Kidney epithelial cell (primary cell): ENCODE data around the gene AZU1. TPM values are rescaled to one million over a fixed set of nuclear protein-coding genes. Genes with fewer than 3 reads are reported as not detected.

Experiments used
- DNase-seq: peaks from one replicate; pipeline ENCODE4 v3.0.0-alpha.2; 2010; ENCODE audit warnings: low read depth
- H3K27me3 ChIP-seq: 2 replicates; pipeline ENCODE4 v1.6.0; 2011; ENCODE audit warnings: low read length; ENCODE audit not compliant: control insufficient read depth, insufficient read depth
- H3K36me3 ChIP-seq: 2 replicates; pipeline ENCODE4 v1.5.1; 2011; ENCODE audit warnings: low read length; ENCODE audit not compliant: control insufficient read depth, insufficient read depth
- H3K4me3 ChIP-seq: 2 replicates; pipeline ENCODE4 v1.5.1; 2011; ENCODE audit warnings: low read depth, mild to moderate bottlenecking, control low read depth, low read length
- total RNA-seq: library from RNA; depleted of rRNA; stranded (reverse); fragments of >200 nt; gene quantifications from 2 replicates; pipeline ENCODE4 v1.2.3, GENCODE V29; 2015
- TF ChIP-seq, protein P1 (sequence below): IDR thresholded peaks from 2 replicates; pipeline ENCODE4 v1.5.1; 2011; ENCODE audit warnings: mild to moderate bottlenecking, moderate library complexity, low read length, control low read depth, inconsistent platforms; ENCODE audit not compliant: insufficient read depth, poor library complexity, severe bottlenecking

The AZU1 gene
- total RNA-seq, 1 donor from 2014 or later = not detected

DNA sequence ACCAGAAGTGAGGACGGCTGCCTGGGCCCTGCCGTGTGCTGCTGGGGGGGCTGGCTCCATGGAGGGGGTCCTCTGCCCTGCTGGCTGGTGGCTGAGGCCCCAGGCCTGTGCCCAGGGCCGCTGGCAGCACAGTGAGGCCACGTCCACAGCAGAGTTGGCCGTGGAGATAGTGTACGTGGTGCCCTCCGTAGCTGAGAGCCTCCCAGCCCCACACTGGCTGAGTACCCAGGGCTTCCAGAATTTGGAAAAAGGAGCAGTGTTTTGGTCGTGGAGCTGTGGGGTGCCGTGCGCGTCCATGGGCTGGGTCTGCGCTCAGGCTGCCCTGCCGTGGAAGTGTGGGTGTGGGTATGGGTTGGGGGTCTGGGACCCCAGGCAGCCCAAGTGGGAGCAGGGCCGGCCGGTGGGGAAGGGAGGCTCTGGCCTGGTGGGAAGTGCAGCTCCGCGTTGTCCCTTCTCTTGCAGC, 24.5 kb upstream of the AZU1 start:
- no peak overlapping the region for H3K4me3 ChIP-seq
- no peak for DNase-seq
- H3K36me3 ChIP-seq = peaks cover 10% of the 10 kb centered on the region
- no peaks in the 10 kb centered on the region for H3K27me3 ChIP-seq
- TF ChIP-seq, protein P1, sequence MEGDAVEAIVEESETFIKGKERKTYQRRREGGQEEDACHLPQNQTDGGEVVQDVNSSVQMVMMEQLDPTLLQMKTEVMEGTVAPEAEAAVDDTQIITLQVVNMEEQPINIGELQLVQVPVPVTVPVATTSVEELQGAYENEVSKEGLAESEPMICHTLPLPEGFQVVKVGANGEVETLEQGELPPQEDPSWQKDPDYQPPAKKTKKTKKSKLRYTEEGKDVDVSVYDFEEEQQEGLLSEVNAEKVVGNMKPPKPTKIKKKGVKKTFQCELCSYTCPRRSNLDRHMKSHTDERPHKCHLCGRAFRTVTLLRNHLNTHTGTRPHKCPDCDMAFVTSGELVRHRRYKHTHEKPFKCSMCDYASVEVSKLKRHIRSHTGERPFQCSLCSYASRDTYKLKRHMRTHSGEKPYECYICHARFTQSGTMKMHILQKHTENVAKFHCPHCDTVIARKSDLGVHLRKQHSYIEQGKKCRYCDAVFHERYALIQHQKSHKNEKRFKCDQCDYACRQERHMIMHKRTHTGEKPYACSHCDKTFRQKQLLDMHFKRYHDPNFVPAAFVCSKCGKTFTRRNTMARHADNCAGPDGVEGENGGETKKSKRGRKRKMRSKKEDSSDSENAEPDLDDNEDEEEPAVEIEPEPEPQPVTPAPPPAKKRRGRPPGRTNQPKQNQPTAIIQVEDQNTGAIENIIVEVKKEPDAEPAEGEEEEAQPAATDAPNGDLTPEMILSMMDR = no peak

DNA sequence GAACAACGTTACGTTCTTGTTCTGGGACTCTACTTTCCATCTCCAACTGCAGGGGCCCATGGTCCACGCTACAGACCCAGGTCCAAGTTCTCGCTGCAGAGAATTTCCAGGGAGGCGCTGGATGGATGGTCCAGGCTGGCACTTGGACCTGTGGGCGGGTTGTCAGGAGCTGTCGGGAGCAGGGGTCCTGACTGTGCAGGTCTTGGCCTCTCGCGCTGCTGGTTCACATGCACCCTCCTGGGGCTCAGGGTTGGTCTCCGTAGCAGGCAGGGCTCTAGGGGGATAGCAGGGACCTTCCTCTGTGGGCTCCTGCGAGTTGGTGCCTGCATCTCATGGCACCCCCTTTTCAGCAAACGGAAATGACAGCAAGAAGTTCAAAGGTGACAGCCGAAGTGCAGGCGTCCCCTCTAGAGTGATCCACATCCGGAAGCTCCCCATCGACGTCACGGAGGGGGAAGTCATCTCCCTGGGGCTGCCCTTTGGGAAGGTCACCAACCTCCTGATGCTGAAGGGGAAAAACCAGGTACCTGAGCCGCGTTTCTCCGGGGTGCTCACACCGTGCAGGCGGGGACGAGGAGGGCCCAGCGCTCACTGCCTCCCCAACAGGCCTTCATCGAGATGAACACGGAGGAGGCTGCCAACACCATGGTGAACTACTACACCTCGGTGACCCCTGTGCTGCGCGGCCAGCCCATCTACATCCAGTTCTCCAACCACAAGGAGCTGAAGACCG, 23.8 kb upstream of the AZU1 start:
- Histone ChIP-seq H3K4me3 (no peak overlapping the region), H3K27me3 (no peaks in the 10 kb centered on the region), H3K36me3 (peaks cover 10% of the 10 kb centered on the region)
- TF ChIP-seq, protein P1 = no peak
- no peak for DNase-seq

DNA sequence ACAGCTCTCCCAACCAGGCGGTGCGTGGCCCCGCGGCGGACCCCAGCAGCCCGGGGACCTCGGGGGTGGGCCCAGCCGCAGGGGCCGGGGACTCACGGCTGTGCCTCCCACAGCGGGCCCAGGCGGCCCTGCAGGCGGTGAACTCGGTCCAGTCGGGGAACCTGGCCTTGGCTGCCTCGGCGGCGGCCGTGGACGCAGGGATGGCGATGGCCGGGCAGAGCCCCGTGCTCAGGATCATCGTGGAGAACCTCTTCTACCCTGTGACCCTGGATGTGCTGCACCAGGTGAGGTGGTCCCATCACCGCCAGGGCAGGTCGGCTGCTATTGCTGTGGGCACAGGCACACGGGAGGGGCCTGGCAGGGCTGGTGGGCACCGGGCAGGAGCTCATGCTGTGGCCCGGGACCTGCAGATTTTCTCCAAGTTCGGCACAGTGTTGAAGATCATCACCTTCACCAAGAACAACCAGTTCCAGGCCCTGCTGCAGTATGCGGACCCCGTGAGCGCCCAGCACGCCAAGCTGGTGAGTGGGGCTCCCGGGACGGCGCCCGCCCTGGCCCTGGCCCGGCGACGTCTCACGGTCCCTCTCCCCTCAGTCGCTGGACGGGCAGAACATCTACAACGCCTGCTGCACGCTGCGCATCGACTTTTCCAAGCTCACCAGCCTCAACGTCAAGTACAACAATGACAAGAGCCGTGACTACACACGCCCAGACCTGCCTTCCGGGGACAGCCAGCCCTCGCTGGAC, 23.0 kb upstream of the AZU1 start:
- Histone ChIP-seq H3K27me3 (no peaks in the 10 kb centered on the region), H3K36me3 (peaks cover 7% of the 10 kb centered on the region), H3K4me3 (no peak overlapping the region)
- TF ChIP-seq, protein P1 = no peak
- DNase-seq = no peak

DNA sequence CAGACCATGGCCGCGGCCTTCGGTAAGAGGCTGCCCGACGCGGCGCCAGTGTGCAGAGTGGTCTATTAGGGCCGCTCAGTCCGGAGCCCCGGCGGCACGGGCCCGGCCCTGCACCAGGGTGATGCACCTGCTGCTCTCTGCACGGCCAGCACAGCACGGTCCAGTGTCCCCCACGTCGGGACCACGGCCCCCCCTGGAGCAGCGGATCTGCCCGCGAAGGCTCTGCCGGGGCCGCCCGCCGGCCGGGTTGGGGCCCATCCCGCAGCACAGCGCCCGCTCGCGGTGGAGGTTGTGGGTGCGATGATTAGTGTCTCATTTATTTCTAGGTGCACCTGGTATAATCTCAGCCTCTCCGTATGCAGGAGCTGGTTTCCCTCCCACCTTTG, 22.5 kb upstream of the AZU1 start:
- H3K4me3 ChIP-seq = no peak overlapping the region
- TF ChIP-seq, protein P1 = no peak
- no peak for DNase-seq
- peaks cover 7% of the 10 kb centered on the region for H3K36me3 ChIP-seq
- no peaks in the 10 kb centered on the region for H3K27me3 ChIP-seq

DNA sequence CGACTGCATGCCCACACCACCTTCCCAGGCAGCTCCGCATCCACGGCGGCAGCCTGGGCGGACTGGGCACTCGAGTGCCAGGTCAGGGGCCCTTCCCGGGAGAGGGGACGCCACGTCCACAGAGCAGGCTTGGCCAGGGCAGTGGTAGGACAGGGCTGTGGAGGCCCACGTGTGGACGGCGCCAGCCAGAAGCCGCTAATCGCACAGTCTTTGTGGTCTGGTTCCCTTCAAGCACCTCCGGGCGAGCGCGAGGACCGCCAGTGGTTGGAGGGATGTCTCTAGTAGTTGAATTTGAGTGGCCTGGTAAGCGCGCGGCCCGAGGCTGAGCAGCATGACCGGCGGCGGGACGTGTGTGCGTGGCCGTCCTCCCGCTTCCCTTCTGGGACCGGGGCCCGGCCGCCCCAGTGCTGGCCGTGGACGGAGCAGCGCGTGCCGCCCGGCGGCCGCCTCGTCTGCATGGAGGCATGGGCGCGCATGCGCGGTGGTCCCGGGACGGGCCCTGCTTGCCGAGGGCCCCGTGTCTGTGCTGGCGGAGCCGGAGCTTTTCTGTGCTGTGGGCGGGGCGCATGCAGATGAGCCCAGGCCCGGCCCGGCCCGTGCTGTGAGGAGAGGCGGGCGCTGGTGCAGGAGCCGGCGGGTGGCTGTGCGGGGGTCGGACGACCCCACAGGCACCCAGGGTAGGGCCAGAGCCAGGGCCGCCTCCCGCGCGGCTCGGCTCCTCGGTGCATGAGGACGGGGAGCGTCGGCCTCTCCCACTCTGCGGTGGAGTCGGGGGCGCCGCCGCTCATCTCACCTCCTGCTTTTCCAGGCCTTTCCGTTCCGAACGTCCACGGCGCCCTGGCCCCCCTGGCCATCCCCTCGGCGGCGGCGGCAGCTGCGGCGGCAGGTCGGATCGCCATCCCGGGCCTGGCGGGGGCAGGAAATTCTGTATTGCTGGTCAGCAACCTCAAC, 21.8 kb upstream of the AZU1 start:
- peaks cover 7% of the 10 kb centered on the region for H3K36me3 ChIP-seq
- TF ChIP-seq, protein P1 = no peak
- H3K4me3 ChIP-seq = no peak overlapping the region
- DNase-seq = no peak
- no peaks in the 10 kb centered on the region for H3K27me3 ChIP-seq
